GM12892 (cell line): Measurements from ENCODE around the gene RARB.

Source experiments
- POLR2A ChIP-seq: IDR thresholded peaks from 2 replicates; pipeline ENCODE4 v1.6.1; 2011; ENCODE audit warnings: low read depth, low read length, control low read depth
- POLR2AphosphoS5 ChIP-seq: IDR thresholded peaks from 2 replicates; pipeline ENCODE4 v1.6.1; 2011; ENCODE audit warnings: low read depth, low read length, control low read depth

DNA sequence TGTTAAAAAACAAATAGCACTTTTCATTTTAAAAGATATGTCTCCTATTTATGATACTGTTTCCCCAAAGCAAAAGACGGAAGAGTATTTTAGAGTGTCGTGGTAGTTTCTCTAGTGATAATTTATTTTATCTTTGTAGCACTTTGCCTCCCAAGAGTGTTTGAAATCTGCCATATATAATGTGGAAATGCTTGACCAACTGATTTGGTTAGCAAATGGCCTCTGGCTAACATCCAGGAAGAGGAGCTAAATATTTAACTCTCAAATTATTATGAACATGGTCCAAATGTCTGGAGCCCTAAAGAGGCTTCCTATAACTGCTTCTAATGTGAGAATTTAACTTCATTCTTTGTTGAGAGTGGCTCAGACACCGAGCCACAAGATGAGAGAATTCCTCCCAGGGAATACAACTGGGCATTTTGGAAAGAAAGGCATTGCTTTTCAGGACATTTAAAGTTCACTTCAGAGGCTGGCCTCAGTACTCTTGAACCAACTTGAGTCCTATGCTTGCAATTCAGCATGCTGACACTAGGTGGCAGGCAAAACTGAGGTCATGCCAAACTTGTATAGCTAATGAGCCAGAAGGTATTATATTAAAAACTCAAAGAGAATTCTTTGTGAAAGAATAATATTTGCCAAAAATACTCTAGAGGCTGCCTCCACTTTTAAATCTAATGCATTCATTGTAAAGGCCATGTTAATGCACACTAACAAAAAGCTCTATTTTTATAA is 104.5 kb downstream of the RARB start:
- TF ChIP-seq POLR2A (no peak), POLR2AphosphoS5 (no peak)
